H1 (cell line): ENCODE results near the gene DENND1A. TPM values are rescaled to one million over a fixed set of nuclear protein-coding genes. Genes with fewer than 3 reads are reported as not detected.

Source experiments
- HDAC6 ChIP-seq: IDR thresholded peaks from one replicate; pipeline ENCODE4 v1.7.1; 2012; ENCODE audit warnings: low read depth, mild to moderate bottlenecking, inconsistent platforms, low read length, moderate library complexity
- JUND ChIP-seq: IDR thresholded peaks from 2 replicates; pipeline ENCODE4 v1.6.1; 2011; ENCODE audit warnings: mild to moderate bottlenecking, improper control_type of control experiment, low read length
- RAD21 ChIP-seq, 2 experiments: IDR thresholded peaks in 1 of 2; conservative IDR thresholded peaks in 1 of 2; 2 replicates each; pipeline ENCODE4 v1.6.1; 2011; ENCODE audit warnings: low read depth in 2 of 2, low read length in 2 of 2, improper control_type of control experiment in 1 of 2, inconsistent platforms in 1 of 2, mild to moderate bottlenecking in 1 of 2, moderate library complexity in 1 of 2
- SIX5 ChIP-seq: IDR thresholded peaks from 2 replicates; pipeline ENCODE4 v1.6.1; 2011; ENCODE audit warnings: mild to moderate bottlenecking, low read depth, low read length
- TAF7 ChIP-seq: optimal IDR thresholded peaks from 2 replicates; pipeline ENCODE3; 2011; ENCODE audit warnings: low read depth, mild to moderate bottlenecking, inconsistent platforms, low read length, moderate library complexity, borderline replicate concordance
- ZNF274 ChIP-seq: IDR thresholded peaks from 2 replicates; pipeline ENCODE4 v1.7.0; 2012; ENCODE audit warnings: low read length, borderline replicate concordance; ENCODE audit errors: extremely low read depth
- polyA plus RNA-seq, 7 experiments: library from polyadenylated mRNA; depleted of rRNA in 3 of 7; stranded (reverse) in 5 of 7; unstranded in 2 of 7; fragments of >200 nt in 5 of 7; fragments of 200-250 nt in 2 of 7; gene quantifications; 1 replicate in 5 of 7; 2 replicates in 1 of 7; 4 replicates in 1 of 7; pipeline versions ENCODE4 v1.2.1 to v1.2.3, GENCODE V29; 2011 to 2013; ENCODE audit warnings: missing spikeins in 2 of 7, mixed read lengths in 2 of 7
- total RNA-seq: library from RNA; stranded (reverse); fragmentation: NEBNext Ultra II Directional; extraction: Animal tissue kit (Norgen Biotek cat#: 25700); gene quantifications from 2 replicates; pipeline ENCODE4 v1.2.1, GENCODE V29; 2021

The DENND1A gene
- total and polyA plus RNA-seq, 2 of the 8 experiments (the other 6 are each of a cell fraction or from before 2014, with no cell fraction given): 24.1 to 26.4 TPM

DNA sequence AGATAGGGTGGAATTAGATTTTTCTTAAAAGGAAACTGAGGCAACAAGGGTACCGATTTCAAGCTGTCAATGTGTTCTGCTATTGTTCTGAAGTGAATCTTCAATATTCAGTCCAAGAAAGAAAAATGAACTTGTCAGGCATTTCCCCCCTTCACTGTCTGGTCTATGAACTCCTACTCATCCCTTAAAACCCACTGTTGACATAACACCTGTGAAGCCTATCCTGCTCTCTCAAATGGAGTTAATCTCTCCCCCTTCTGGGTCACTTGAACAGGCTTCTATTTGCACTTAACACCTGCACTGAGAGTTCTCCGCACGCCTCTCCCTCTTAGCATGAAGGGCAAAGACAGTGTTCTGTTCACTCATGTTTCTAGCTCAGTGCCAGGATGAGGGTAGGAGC, 429.6 kb downstream of the DENND1A start (continued):
- TF ChIP-seq RAD21 (IDR thresholded peaks at IDR 0.05 in 1 of 2, conservative IDR thresholded peaks at IDR 0.05 in 1 of 2; ENCODE audit: low read depth in 2 of 2, low read length in 2 of 2) (no peak), TAF7 (no peak), HDAC6 (no peak), SIX5 (no peak), JUND (no peak), ZNF274 (no peak)
